Stimulated activated CD8-positive, alpha-beta memory T cell treated with anti-CD3 and anti-CD28 coated beads, Interleukin-7, amount 100 ng/mL, for 1 hour (primary cell): ENCODE measurements around the gene CD164L2.

Source experiments
- DNase-seq, 2 donors: peaks; one replicate each; pipeline ENCODE4 v3.0.0-alpha.2; 2020; ENCODE audit warnings: low read depth in 2 of 2

Gene CD164L2

GRCh38 chr1:27405074-27405473 lies 21.9 kb upstream of the CD164L2 start:
- no peak for DNase-seq

GRCh38 chr1:27403931-27404330 lies 20.8 kb upstream of the CD164L2 start:
- no peak for DNase-seq

- DNase-seq, result no peak
Observed at GRCh38 chr1:27403065-27403726, 20.1 kb upstream of the CD164L2 start.

GRCh38 chr1:27402349-27402754 lies 19.2 kb upstream of the CD164L2 start:
- no peak for DNase-seq

GRCh38 chr1:27400963-27401341 lies 17.8 kb upstream of the CD164L2 start:
- DNase-seq, result no peak

GRCh38 chr1:27400082-27400962 lies 17.2 kb upstream of the CD164L2 start:
- DNase-seq, result no peak

GRCh38 chr1:27399251-27400025 lies 16.3 kb upstream of the CD164L2 start:
- no peak for DNase-seq

- no peak for DNase-seq
Observed at GRCh38 chr1:27398405-27399149, 15.4 kb upstream of the CD164L2 start.

- DNase-seq, result no peak
Observed at GRCh38 chr1:27397749-27398148, 14.6 kb upstream of the CD164L2 start.

GRCh38 chr1:27397110-27397509 lies 14.0 kb upstream of the CD164L2 start:
- DNase-seq, result no peak

GRCh38 chr1:27395441-27396195 lies 12.5 kb upstream of the CD164L2 start:
- DNase-seq, result peak; percentile 56

GRCh38 chr1:27394925-27395324 lies 11.8 kb upstream of the CD164L2 start:
- DNase-seq, result no peak

- DNase-seq, result no peak
Observed at GRCh38 chr1:27394282-27394658, 11.1 kb upstream of the CD164L2 start.

- DNase-seq, result no peak
Observed at GRCh38 chr1:27393641-27394281, 10.6 kb upstream of the CD164L2 start.

- no peak for DNase-seq
Observed at GRCh38 chr1:27392778-27393635, 9.9 kb upstream of the CD164L2 start.

GRCh38 chr1:27392096-27392777 lies 9.1 kb upstream of the CD164L2 start, which contains the start of gene GPR3:
Gene GPR3, plus strand, starts transcription at chr1:27392622. Its CDS starts 1,177 bp downstream, at chr1:27393799.
- peak; percentile 86 for DNase-seq

GRCh38 chr1:27391511-27392095 lies 8.5 kb upstream of the CD164L2 start:
- DNase-seq, result no peak

- peak; percentile 52 to 63 for DNase-seq
Observed at GRCh38 chr1:27388337-27389005, 5.3 kb upstream of the CD164L2 start.
